Esophagus squamous epithelium (tissue), 5 donors: Measurements from ENCODE around the gene CREB5. TPM values are rescaled to one million over a fixed set of nuclear protein-coding genes. Genes with fewer than 3 reads are reported as not detected.
A peak's percentile ranks its signal among the peaks of the same experiment; 100 is the strongest.

ENCODE experiments used
- DNase-seq: peaks from one replicate; lab custom pipeline; 2025; lab: John Stamatoyannopoulos, UW
- H3K27ac ChIP-seq, 4 donors: fragments of 200-600 bp; sonication (generic); one replicate each; pipeline ENCODE4 v1.5.1; 2016 to 2019; ENCODE audit warnings: mild to moderate bottlenecking in 1 of 4
- H3K27me3 ChIP-seq, 4 donors: fragments of 200-600 bp; sonication (generic); 1 replicate in 3 of 4; 2 replicates in 1 of 4; pipeline versions ENCODE4 v1.5.1 to v1.6.0; 2017 to 2021; ENCODE audit warnings: antibody characterized with exemption in 1 of 4
- H3K36me3 ChIP-seq, 3 donors: fragments of 200-600 bp; sonication (generic); one replicate each; pipeline ENCODE4 v1.5.1; 2016 to 2019
- H3K4me1 ChIP-seq, 3 donors: fragments of 200-600 bp; sonication (generic); one replicate each; pipeline ENCODE4 v1.5.1; 2017 to 2019
- H3K4me3 ChIP-seq, 4 donors: fragments of 200-600 bp; sonication (generic); 1 replicate in 3 of 4; 2 replicates in 1 of 4; pipeline ENCODE4 v1.5.1; 2016 to 2019; ENCODE audit warnings: mild to moderate bottlenecking in 2 of 4, moderate library complexity in 1 of 4
- H3K9me3 ChIP-seq, 3 donors: fragments of 200-600 bp; sonication (generic); one replicate each; pipeline ENCODE4 v1.5.1; 2016 to 2019
- CTCF ChIP-seq, 6 experiments: fragments of 450-650 bp in 4 of 6; fragments of 200-600 bp in 2 of 6; sonication (generic) in 2 of 6; IDR thresholded peaks; one replicate each; pipeline ENCODE4 v1.5.1; 2016 to 2019; ENCODE audit warnings: antibody characterized with exemption in 6 of 6, mild to moderate bottlenecking in 4 of 6, moderate library complexity in 4 of 6
- POLR2A ChIP-seq, 4 donors: fragments of 450-650 bp; IDR thresholded peaks; one replicate each; pipeline ENCODE4 v1.6.1; 2017; ENCODE audit warnings: antibody characterized with exemption in 4 of 4, mild to moderate bottlenecking in 4 of 4, moderate library complexity in 3 of 4
- WGBS, 2 donors: methylation state at CpG; one replicate each; pipeline ENCODE4 v1.1.5; 2018; 5-methylcytosine and 5-hydroxymethylcytosine counted together
- intact Hi-C: fragments of 100-400 bp; cut with DNase I; formaldehyde crosslinking; loops from one replicate; pipeline ENCODE4 v1.15.0; 2022
- total RNA-seq, 4 donors: library from RNA; depleted of rRNA; stranded (reverse); fragments of >200 nt; gene quantifications; one replicate each; pipeline ENCODE4 v1.1.0, GENCODE V29; 2016
- donor health status: DM: yes; HTN: yes; CAD: no.

The CREB5 gene
- total RNA-seq, 4 donors from 2014 or later, result 0.30 to 5.0 (median 2.2) TPM

GRCh38 chr7:28739128-28739527 lies 326.8 kb downstream of the CREB5 start:
- Histone ChIP-seq H3K27me3 (no peaks in the 10 kb centered on the region), H3K4me3 (no peak overlapping the region), H3K27ac (no peak overlapping the region), H3K4me1 (peaks cover 4 to 14% (median 12%) of the 10 kb centered on the region in 3 donors), H3K9me3 (no peaks in the 10 kb centered on the region), H3K36me3 (no peaks in the 10 kb centered on the region)
- 86 to 92% methylated on average over 3 of the region's 3 CpGs for WGBS, 2 donors
- DNase-seq, result no peak
- TF ChIP-seq POLR2A (IDR thresholded peaks at IDR 0.05) (no peak), CTCF (IDR thresholded peaks at IDR 0.05) (no peak)
- intact Hi-C loops, result no loop called here

- H3K27ac ChIP-seq, result no peak overlapping the region
- peak overlapping the region in 1 of 4 donors; percentile 2 for H3K4me3 ChIP-seq
- DNase-seq, result no peak
- H3K4me1 ChIP-seq, result peaks cover 4 to 14% (median 12%) of the 10 kb centered on the region in 3 donors
- WGBS, 2 donors, result 34 to 39% methylated on average over 5 of the region's 5 CpGs
- no peaks in the 10 kb centered on the region for H3K27me3 ChIP-seq
- no peaks in the 10 kb centered on the region for H3K9me3 ChIP-seq
- no peak for TF ChIP-seq POLR2A (IDR thresholded peaks at IDR 0.05)
- TF ChIP-seq CTCF (IDR thresholded peaks at IDR 0.05), result no peak
- intact Hi-C loops, result no loop called here
- no peaks in the 10 kb centered on the region for H3K36me3 ChIP-seq
Measured at GRCh38 chr7:28739826-28740225, 327.5 kb downstream of the CREB5 start.

- no peak for DNase-seq
- intact Hi-C loops, result no loop called here
- Histone ChIP-seq H3K4me3 (no peak overlapping the region), H3K9me3 (no peaks in the 10 kb centered on the region), H3K4me1 (peaks cover 0 to 18% (median 4%) of the 10 kb centered on the region in 3 donors), H3K27ac (peak overlapping the region in 2 of 4 donors; percentile 16 to 33), H3K36me3 (no peaks in the 10 kb centered on the region), H3K27me3 (no peaks in the 10 kb centered on the region)
- WGBS, 2 donors, result 59 to 60% methylated on average over 3 to 4 of the region's 4 CpGs
- no peak for TF ChIP-seq POLR2A (IDR thresholded peaks at IDR 0.05)
- no peak for TF ChIP-seq CTCF (IDR thresholded peaks at IDR 0.05)
Measured at GRCh38 chr7:28744951-28745350, 332.6 kb downstream of the CREB5 start.

GRCh38 chr7:28745351-28745750 lies 333.0 kb downstream of the CREB5 start:
- H3K36me3 ChIP-seq, result no peaks in the 10 kb centered on the region
- peaks cover 0 to 18% (median 4%) of the 10 kb centered on the region in 3 donors for H3K4me1 ChIP-seq
- 80% methylated on average over 1 of the region's 3 CpGs; no CpG with 5 or more reads in 1 of the 2 donors for WGBS, 2 donors
- no peaks in the 10 kb centered on the region for H3K9me3 ChIP-seq
- no peaks in the 10 kb centered on the region for H3K27me3 ChIP-seq
- no peak for TF ChIP-seq POLR2A (IDR thresholded peaks at IDR 0.05)
- no peak for TF ChIP-seq CTCF (IDR thresholded peaks at IDR 0.05)
- intact Hi-C loops, result no loop called here
- no peak for DNase-seq
- peak overlapping the region in 2 of 4 donors; percentile 16 to 33 for H3K27ac ChIP-seq
- no peak overlapping the region for H3K4me3 ChIP-seq

- no peaks in the 10 kb centered on the region for H3K36me3 ChIP-seq
- no peak overlapping the region for H3K4me3 ChIP-seq
- H3K9me3 ChIP-seq, result no peaks in the 10 kb centered on the region
- H3K27ac ChIP-seq, result peak overlapping the region in 1 of 4 donors; percentile 39
- TF ChIP-seq CTCF (IDR thresholded peaks at IDR 0.05) (no peak), POLR2A (IDR thresholded peaks at IDR 0.05) (no peak)
- peaks cover 0 to 18% (median 4%) of the 10 kb centered on the region in 3 donors for H3K4me1 ChIP-seq
- H3K27me3 ChIP-seq, result no peaks in the 10 kb centered on the region
- no peak for DNase-seq
- intact Hi-C loops, result no loop called here
- WGBS, 2 donors, result 34 to 50% methylated on average over 1 to 2 of the region's 5 CpGs
Measured at GRCh38 chr7:28747404-28747803, 335.1 kb downstream of the CREB5 start.
